GM12878 (cell line): Measurements from ENCODE around the gene SRPK2. TPM values are rescaled to one million over a fixed set of nuclear protein-coding genes. Genes with fewer than 3 reads are reported as not detected.

ENCODE experiments used
- ATAC-seq: fragments of 200-7000 bp; cut with Tn5 transposase; 3 replicates; pipeline ENCODE4 v1.9.1; 2020; ENCODE audit warnings: mild to moderate bottlenecking, moderate library complexity
- BruUV-seq: library from RNA; stranded (reverse); fragments of 400-500 nt; replicated peaks from 2 replicates; lab custom pipeline; 2021; lab: Mats Ljungman, UMichigan
- CTCF ChIA-PET: fragments of 300-600 bp; sonication (Branson Sonifier 250); formaldehyde crosslinking; extraction: SDS; loops from one replicate; lab custom pipeline; 2021; ENCODE audit warnings: inconsistent platforms; lab: Yijun Ruan, JAX
- POLR2A ChIA-PET: fragments of 350-600 bp; formaldehyde crosslinking; extraction: SDS; loops from one replicate; lab custom pipeline; 2021; ENCODE audit warnings: inconsistent platforms; lab: Charles Lee
- RAD21 ChIA-PET: fragments of 300-600 bp; sonication (Branson Sonifier 250); formaldehyde crosslinking; loops from one replicate; lab custom pipeline; 2023; ENCODE audit warnings: antibody characterized with exemption; ENCODE audit not compliant: unreplicated experiment; lab: Charles Lee
- SMC1A ChIA-PET: fragments of 300-600 bp; sonication (Branson Sonifier 250); formaldehyde crosslinking; loops from one replicate; lab custom pipeline; 2023; ENCODE audit not compliant: unreplicated experiment, uncharacterized antibody; lab: Charles Lee
- DNase-seq: peaks from one replicate; pipeline ENCODE4 v3.0.0-alpha.2; 2011; ENCODE audit warnings: low read depth, low spot score
- FAIRE-seq: peaks from 3 replicates; lab custom pipeline; 2011; peaks lifted over from hg19 to GRCh38; lab: Jason Lieb, UNC
- H2AFZ ChIP-seq: 2 replicates; pipeline ENCODE4 v1.6.0; 2011; ENCODE audit warnings: low read depth, low read length, control low read depth; ENCODE audit not compliant: control insufficient read depth
- H3K27ac ChIP-seq: 2 replicates; pipeline ENCODE4 v1.5.1; 2011; ENCODE audit warnings: control low read depth; ENCODE audit not compliant: control insufficient read depth, insufficient read depth
- H3K27me3 ChIP-seq, 2 experiments: replicated peaks in 1 of 2; 2 replicates each; pipeline versions ENCODE4 v1.6.0 to v1.6.1; 2011; ENCODE audit warnings: low read length in 1 of 2; ENCODE audit not compliant: control insufficient read depth in 2 of 2, insufficient read depth in 2 of 2
- H3K36me3 ChIP-seq, 2 experiments: 2 replicates each; pipeline ENCODE4 v1.5.1; 2011; ENCODE audit warnings: low read length in 1 of 2; ENCODE audit not compliant: control insufficient read depth in 2 of 2, insufficient read depth in 2 of 2
- H3K4me1 ChIP-seq: 2 replicates; pipeline ENCODE4 v1.6.1; 2011; ENCODE audit warnings: mild to moderate bottlenecking, low read length, moderate library complexity, mixed read lengths; ENCODE audit not compliant: control insufficient read depth, insufficient read depth
- H3K4me2 ChIP-seq: 2 replicates; pipeline ENCODE4 v1.6.0; 2011; ENCODE audit warnings: control low read depth; ENCODE audit not compliant: control insufficient read depth, insufficient read depth
- H3K4me3 ChIP-seq: fragments of 200-600 bp; sonication (generic); 2 replicates; pipeline ENCODE4 v1.5.1; 2016
- H3K79me2 ChIP-seq: 2 replicates; pipeline ENCODE4 v1.6.0; 2011; ENCODE audit warnings: low read length; ENCODE audit not compliant: control insufficient read depth, insufficient read depth
- H3K9ac ChIP-seq: 2 replicates; pipeline ENCODE4 v1.8.0; 2011; ENCODE audit warnings: low read length, control low read depth, mixed read lengths; ENCODE audit not compliant: control insufficient read depth, insufficient read depth
- H3K9me3 ChIP-seq: replicated peaks from 3 replicates; pipeline ENCODE4 v1.5.1; 2011; ENCODE audit warnings: mild to moderate bottlenecking, low read length; ENCODE audit not compliant: control insufficient read depth, insufficient read depth
- H4K20me1 ChIP-seq: 2 replicates; pipeline ENCODE4 v1.6.0; 2011; ENCODE audit not compliant: control insufficient read depth, insufficient read depth
- ESRRA ChIP-seq: IDR thresholded peaks from 2 replicates; pipeline ENCODE4 v1.6.1; 2012; ENCODE audit warnings: mild to moderate bottlenecking, low read length, improper control_type of control experiment
- KLF5 ChIP-seq: fragments of 450-650 bp; IDR thresholded peaks from 2 replicates; pipeline ENCODE4 v1.6.1; 2014; ENCODE audit warnings: mild to moderate bottlenecking; ENCODE audit not compliant: partially characterized antibody
- RCOR1 ChIP-seq: conservative IDR thresholded peaks from 2 replicates; pipeline ENCODE4 v1.6.1; 2012; ENCODE audit warnings: low read depth, low read length, improper control_type of control experiment
- SMC3 ChIP-seq: IDR thresholded peaks from 2 replicates; pipeline ENCODE4 v1.6.1; 2011; ENCODE audit warnings: low read length, improper control_type of control experiment, borderline replicate concordance
- TBL1XR1 ChIP-seq: IDR thresholded peaks from 2 replicates; pipeline ENCODE4 v1.6.1; 2012; ENCODE audit warnings: low read depth, low read length, improper control_type of control experiment
- USF2 ChIP-seq: IDR thresholded peaks from 2 replicates; pipeline ENCODE4 v1.6.1; 2011; ENCODE audit warnings: low read depth, low read length, improper control_type of control experiment, borderline replicate concordance
- ZNF207 ChIP-seq: fragments of 450-650 bp; IDR thresholded peaks from 2 replicates; pipeline ENCODE4 v1.6.1; 2014; ENCODE audit warnings: antibody characterized with exemption, mild to moderate bottlenecking, borderline replicate concordance
- WGBS: methylation state at CpG from one replicate; pipeline ENCODE4 v1.1.6; 2016; ENCODE audit warnings: low lambda C conversion rate; ENCODE audit not compliant: insufficient replicate concordance, insufficient coverage; ENCODE audit errors: missing lambda C conversion rate; 5-methylcytosine and 5-hydroxymethylcytosine counted together
- in situ Hi-C: fragments of 300-500 bp; cut with MboI; formaldehyde crosslinking; loops from 9 replicates; pipeline ENCODE4 v1.14.3; 2018; ENCODE audit warnings: mixed read lengths
- intact Hi-C: fragments of 100-400 bp; cut with micrococcal nuclease; formaldehyde crosslinking; loops from one replicate; pipeline ENCODE4 v1.14.2; 2022; ENCODE audit not compliant: unreplicated experiment
- polyA plus RNA-seq, 11 experiments: library from polyadenylated mRNA; depleted of rRNA in 4 of 11; unstranded in 6 of 11; stranded (reverse) in 5 of 11; fragments of >200 nt; fragmentation: Nextera tagmentation in 4 of 11; fragmentation: Illumina TruSeq in 1 of 11; extraction: Ambion mirVana in 4 of 11; extraction: Trizol in 1 of 11; gene quantifications; 1 replicate in 1 of 11; 2 replicates in 10 of 11; pipeline versions ENCODE4 v1.2.1 to v1.2.3, GENCODE V29; 2011 to 2016; ENCODE audit warnings: inconsistent platforms in 2 of 11, missing spikeins in 2 of 11, low read depth in 1 of 11
- total RNA-seq, 4 experiments: library from RNA; depleted of rRNA in 3 of 4; stranded (reverse); fragments of >200 nt in 3 of 4; fragmentation: Illumina TruSeq in 1 of 4; extraction: Trizol in 1 of 4; gene quantifications; 2 replicates each; pipeline versions ENCODE4 v1.2.1 to v1.2.3, GENCODE V29; 2013 to 2021

Gene SRPK2
- total and polyA plus RNA-seq, 10 of the 15 experiments (the other 5 are each of a cell fraction or from before 2014, with no cell fraction given), result 13.2 to 32.8 (median 24.5) TPM

- Histone ChIP-seq H3K36me3 (peaks cover 2 to 6% of the 10 kb centered on the region in 2 experiments; a peak in 3 of 4 replicates), H3K27me3 (no peaks in the 10 kb centered on the region), H3K4me1 (peaks cover 7% of the 10 kb centered on the region), H3K4me3 (no peak overlapping the region), H3K4me2 (no peak overlapping the region), H4K20me1 (no peaks in the 10 kb centered on the region), H3K79me2 (no peaks in the 10 kb centered on the region), H2AFZ (no peak overlapping the region), H3K9ac (no peak overlapping the region), H3K9me3 (no peaks in the 10 kb centered on the region), H3K27ac (no peak overlapping the region)
- ATAC-seq (no peak), FAIRE-seq (no peak), DNase-seq (no peak)
- ChIA-PET CTCF (no interaction called here), SMC1A (interaction anchor here (0.8 to 2.6 kb wide), 3 partner anchors 9 to 144 kb away, joined by 3 to 7 read pairs (median 3); no protein-coding TSS in a partner anchor), POLR2A (interaction anchor here (0.9 to 1.5 kb wide), 2 partner anchors 8 to 136 kb away, joined by 3 read pairs; no protein-coding TSS in a partner anchor), RAD21 (no interaction called here)
- WGBS, result 95% methylated on average over 12 of the region's 12 CpGs
- no peak for TF ChIP-seq USF2
- TF ChIP-seq RCOR1, result no peak
- TF ChIP-seq KLF5, result no peak
- TF ChIP-seq TBL1XR1, result no peak
- TF ChIP-seq SMC3, result no peak
- TF ChIP-seq ZNF207, result no peak
- TF ChIP-seq ESRRA, result no peak
- intact Hi-C loops, result no loop called here
- in situ Hi-C loops, result no loop called here
- BruUV-seq, result no TSS peak
Measured at GRCh38 chr7:105125745-105126144, 263.0 kb downstream of the SRPK2 start.
